Activated CD4-positive, CD25-positive, alpha-beta regulatory T cell treated with anti-CD3 and anti-CD28 coated beads, Interleukin-2, amount 50 U/mL, for 24 hours (primary cell): Measurements from ENCODE around the gene FRMD4B.
"Not testable (repeated sequence)": the region's sequence is repeated elsewhere in the genome, so short reads cannot be mapped to it uniquely, and the experiment has no call there.

ENCODE experiments used
- ATAC-seq, 2 donors: fragments of 150-1000 bp; cut with Tn5 transposase; one replicate each; pipeline ENCODE4 v1.10.0; 2021; ENCODE audit warnings: mild to moderate bottlenecking in 1 of 2, moderate library complexity in 1 of 2

FRMD4B gene

DNA sequence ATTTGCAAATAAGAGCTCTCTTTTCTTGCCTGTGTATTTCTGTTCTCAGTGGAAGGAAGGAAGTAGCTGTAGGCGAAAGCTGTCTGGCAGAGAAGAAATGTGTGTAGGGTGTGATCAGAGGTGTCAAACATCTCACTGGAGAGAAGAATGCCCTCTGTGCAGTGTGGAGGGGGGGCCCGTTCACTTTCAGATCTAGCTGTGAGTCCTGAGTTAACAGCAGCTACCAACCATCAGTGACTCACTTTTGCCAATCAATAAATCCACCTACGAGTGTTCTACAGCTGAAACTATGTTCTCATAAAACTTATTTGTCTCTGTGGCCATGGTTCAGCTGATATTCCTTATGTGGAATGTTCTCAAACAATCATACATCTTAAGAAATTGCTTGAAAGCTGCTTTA is 103.7 kb downstream of the FRMD4B start:
- ATAC-seq, result peak; percentile 94 to 96

DNA sequence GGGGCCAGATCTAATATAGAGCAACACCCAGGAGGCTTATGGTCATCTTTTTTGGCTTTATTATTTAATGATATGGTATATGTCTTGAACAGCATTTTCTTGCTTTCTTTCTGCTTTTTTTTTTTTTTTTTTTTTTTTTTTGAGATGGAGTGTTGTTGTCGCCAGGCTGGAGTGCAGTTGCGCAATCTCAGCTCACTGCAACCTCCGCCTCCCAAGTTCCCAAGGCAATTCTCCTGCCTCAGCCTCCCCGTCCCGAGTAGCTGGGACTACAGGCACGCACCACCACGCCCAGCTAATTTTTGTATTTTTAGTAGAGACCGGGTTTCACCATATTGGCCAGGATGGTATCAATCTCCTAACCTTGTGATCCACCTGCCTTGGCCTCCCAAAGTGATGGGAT is 108.5 kb downstream of the FRMD4B start:
- ATAC-seq, result not testable (repeated sequence)

DNA sequence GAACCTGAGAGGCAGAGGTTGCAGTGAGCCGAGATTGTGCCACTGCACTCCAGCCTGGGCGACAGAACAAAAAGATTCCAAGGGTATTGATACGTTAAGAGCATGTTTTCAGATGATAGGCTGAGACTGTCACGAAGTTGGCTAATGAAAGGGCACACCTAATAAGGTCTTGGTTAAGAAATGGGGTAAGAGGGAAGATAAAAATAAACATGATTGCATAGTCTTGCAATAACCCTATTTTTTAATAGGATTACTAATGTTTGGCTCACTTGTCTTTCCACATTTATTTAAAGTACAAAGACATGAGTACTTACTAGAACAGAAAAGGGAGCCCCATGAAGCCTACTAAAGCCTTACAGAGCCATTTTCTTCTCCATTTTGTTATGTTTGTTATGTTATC is 109.0 kb downstream of the FRMD4B start:
- no peak for ATAC-seq

DNA sequence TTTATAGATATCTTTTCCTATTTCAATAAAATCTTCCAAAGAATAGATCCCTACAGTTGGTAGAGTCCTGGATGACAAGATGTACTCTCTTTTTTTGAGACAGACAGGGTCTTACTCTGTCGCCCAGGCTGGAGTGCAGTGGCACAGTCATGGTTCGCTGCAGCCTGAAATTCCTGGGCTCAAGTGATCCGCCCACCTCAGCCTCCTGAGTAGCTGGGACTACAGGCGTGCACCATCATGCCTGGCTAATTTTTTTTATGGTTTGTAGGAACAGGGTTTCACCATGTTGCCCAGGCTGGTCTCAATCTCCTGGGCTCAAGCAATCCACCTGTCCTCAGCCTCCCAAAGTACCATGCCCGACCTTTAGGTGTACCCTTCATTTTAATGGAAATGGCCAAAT is 109.7 kb downstream of the FRMD4B start:
- ATAC-seq, result not testable (repeated sequence)

DNA sequence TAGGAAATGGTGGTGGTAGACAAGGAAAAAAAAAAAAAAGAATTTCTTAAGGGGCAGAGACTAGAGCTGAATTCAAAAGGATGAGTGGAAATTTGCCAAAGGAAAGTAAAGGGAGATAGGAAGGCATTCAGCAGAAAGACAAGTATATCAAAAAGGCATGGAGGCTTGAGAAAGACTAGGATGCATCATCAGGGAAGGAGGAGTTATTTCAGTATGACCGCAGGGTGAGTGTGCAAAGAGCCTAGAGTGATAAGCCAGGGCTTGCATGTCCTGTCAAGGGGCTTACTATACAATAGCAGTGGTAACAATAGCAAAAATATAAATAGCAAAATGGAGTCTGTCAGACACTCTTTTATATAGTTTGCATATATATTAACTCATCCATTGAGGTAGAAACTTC is 112.0 kb downstream of the FRMD4B start:
- ATAC-seq, result no peak

DNA sequence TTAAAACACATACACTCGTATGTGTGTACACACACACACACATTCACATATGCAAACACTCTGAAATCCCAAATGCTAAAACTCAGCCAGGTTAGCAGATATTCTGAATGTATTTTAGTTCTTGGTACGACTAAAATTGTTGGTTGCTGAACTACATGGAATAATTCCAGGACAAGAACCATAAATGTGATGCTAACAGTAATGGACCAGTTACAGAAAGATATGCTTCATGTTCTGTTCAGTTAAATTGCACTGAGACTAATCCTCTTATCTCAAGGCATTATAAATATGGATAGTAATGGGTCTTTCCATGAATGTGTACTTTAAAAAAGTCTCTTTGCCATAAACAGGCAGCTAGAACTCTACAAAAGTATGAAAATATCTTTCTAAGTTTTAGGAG is 113.3 kb downstream of the FRMD4B start:
- ATAC-seq, result no peak

DNA sequence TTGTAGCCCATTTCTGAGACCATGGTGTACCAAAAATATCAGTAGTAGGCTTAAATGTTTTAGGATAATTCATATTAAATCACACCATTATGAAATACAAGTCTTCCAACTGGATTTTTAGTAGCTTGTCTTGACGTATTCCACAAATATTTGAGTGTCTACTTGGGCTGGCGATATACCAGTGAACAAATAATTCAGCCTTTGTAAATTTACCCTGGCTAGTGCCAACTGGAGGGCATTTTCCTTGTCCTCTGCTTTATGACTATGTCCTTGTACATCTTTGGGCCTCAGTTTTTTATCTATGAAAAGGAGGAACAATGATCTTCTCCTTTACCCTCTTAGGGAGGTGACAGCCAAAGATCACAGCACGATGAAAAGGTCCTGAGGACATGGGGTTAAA is 114.8 kb downstream of the FRMD4B start:
- ATAC-seq, result no peak

DNA sequence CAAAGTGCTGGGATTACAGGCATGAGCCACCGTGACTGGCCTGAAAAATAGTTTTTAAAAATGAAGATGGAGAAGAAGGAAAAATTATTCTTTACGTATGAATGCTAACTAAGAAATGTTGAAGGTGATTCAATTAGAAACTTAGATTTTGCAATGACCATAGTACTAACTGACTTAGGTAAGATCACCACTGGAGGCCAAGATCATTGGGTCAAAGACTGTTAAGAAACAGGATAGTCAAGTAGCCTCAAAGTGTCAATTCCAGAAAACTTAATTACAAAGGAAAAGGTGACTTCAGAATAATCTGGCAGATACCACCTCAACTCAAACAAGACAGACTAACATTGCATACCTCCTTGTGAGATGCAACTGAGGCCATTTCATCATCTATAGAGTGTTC is 119.3 kb downstream of the FRMD4B start:
- no peak for ATAC-seq

DNA sequence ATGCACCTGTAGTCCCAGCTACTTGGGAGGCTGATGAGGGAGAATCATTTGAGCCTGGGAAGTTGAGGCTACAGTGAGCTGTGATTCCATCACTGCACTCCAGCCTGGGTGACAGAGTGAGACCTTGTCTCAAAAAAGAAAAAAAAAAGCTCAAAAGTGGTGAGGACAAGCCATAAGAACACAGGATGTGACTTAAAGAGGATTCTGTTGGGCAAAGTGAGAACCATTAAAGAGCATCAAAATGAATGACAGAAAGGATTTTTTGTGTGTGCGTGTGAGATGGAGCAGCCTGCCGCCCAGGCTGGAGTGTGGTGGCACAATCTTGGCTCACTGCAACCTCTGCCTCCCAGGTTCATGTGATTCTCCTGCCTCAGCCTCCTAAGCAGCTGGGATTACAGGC is 119.8 kb downstream of the FRMD4B start:
- not testable (repeated sequence) for ATAC-seq

DNA sequence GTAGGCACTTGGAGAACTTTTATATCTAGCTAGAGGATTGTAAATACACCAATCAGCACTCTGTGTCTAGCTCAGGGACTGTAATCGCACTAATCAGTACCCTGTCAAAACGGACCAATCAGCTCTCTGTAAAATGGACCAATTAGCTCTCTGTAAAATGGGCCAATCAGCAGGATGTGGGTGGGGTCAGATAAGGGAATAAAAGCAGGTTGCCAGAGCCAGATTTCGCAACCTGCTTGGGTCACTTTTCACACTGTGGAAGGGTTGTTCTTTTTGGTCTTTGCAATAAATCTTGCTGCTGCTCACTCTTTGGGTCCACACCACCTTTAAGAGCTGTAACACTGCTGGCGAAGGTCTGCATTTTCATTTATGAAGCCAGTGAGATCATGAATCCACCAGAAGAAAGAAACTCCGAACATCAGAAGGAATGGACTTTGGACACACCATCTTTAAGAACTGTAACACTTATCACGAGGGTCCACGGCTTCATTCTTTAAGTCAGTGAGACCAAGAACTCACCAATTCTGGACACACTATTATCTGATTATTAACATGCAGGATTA is 125.0 kb downstream of the FRMD4B start:
- not testable (repeated sequence) for ATAC-seq

DNA sequence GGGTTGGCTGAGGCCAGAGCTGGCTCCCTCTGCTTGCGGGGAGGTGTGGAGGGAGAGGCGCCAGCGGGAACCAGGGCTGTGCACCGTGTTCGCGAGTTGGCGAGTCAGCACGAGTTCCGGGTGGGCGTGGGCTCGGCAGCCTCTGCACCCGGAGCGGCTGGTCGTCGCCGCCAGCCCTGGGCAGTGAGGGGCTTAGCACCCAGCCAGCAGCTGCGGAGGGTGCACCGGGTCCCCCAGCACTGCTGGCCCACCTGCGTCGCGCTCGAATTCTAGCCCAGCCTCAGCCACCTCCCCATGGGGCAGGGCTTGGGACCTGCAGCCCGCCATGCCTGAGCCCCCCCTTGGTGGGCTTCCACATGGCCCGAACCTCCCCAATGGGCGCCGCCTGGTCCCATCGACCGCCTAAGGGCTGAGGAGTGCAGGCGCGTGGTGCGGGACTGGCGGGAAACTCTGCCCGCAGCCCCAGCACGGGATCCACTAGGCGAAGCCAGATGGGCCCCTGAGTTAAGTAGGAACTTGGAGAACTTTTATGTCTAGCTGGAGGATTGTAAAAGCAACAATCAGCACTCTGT is 125.6 kb downstream of the FRMD4B start:
- ATAC-seq, result no peak

DNA sequence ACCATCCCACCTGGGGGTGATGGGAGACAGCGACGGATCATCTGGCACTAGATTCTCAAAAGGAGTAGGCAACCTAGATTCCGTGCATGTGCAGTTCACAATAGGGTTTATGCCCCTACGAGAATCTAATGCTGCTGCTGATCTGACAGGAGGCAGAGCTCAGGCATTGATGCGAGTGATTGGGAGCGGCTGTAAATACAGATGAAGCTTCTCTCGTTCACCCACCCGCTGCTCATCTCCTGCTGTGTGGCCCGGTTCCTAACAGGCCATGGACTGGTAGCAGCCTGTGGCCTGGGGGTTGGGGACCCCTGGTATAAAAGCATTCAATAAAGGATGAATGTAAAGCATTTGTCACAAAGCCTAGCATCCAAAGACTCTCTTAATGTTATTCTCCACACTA is 126.8 kb downstream of the FRMD4B start:
- no peak for ATAC-seq

DNA sequence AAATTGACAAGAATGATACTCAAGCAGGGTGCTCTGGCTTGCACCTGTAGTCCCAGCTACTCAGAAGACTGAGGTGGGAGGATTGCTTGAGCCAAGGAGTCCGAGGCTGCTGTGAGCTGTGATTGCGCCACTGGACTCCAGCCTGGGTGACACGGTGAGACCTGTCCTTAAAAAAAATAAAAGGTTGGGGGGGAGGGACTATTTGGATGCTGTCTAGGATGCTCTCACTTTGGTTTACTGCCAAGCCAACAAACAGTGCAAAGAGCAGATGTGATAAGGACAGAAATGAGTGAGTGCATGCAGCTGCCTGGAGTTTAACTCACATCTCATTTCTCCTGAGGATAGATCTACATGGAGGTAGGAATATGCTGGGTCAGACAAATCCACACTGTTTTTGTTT is 130.0 kb downstream of the FRMD4B start:
- ATAC-seq, result no peak

DNA sequence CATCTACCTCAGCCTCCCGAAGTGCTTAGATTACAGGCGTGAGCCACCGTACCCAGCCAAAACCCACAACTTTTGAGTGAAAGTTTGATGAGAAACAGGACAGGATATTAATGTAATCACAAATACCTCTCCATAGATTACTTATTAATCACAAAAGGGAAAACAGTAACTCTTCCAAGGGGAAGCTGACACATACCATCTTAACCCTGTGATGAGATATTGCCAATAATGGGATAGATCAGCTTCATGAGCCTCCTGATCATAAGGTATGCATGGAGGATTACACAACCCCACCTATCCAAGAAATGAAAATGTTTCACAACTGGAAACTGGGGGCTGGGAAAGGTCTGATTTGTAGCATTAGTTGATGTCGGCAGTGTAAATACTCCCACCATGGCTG is 131.5 kb downstream of the FRMD4B start:
- no peak for ATAC-seq

DNA sequence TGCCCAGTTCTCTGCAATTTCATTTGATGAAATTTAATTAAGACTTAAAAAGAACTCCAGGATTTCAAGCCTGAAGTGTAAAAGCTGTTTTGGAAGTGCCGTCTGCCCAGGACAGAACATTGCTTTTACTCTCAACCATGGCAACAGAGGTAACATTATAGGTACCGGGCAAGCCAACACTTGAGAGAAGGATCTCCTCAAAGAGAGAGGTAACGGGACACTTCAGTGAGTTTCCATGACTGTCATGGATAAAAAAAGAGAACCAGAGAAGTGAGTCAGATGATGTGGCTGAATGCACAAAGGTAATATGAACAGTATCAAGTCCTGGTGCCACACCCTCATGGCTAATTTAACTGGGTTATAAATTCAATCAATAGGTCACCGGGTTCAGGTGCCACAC is 133.3 kb downstream of the FRMD4B start:
- no peak for ATAC-seq

DNA sequence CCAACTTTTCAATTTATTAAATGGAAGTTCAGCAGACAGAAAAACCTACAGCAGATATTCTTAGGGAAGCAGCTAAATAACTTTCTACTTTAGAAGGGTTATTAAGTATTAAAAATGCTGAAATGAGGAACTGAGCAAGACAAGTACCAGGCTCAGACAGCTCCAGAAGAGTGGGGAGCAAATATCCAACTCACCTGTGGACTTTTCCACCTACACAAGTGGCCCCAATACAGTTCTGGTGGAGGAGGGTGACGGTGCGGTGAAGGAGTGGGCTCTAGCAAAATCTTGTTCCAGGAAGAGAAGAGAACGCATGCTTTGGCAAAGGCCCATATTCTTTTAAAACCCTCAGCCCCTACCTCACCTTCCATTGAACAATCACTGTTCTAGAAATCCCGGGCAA is 133.7 kb downstream of the FRMD4B start:
- ATAC-seq, result no peak

DNA sequence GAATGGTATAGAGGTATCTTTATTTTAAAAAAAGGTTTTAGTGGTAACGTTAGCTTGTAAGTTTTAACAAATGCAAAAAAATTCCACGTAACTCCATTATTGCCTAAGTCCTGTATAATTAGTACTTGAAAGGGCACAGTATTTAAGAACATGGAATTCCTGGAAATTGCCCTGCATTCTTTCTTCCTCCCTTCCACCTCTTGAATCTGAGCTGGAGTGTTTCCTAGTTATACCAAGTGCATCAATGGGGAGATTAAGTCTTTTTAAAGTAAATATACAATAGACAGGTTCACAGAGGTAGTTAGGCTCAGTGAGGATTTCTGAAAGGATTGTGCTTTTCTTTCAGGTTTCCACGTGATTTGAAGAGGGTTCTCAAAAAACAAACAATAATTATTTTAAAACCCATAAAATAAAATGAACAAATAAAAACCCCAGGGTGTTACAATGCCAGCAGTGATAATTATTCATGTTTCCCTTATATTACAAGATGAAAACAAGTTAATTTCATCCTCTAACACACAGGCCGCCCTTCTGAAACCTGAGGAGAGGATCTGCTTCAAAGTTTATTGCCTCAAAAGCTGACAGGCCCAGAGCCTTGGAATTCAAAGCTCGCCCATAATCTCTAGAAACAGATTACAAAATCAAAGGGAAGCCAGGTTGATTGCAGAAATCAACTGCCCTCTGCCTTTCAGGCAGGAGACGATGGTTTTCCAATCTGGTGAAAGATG is 134.6 kb downstream of the FRMD4B start:
- no peak for ATAC-seq

DNA sequence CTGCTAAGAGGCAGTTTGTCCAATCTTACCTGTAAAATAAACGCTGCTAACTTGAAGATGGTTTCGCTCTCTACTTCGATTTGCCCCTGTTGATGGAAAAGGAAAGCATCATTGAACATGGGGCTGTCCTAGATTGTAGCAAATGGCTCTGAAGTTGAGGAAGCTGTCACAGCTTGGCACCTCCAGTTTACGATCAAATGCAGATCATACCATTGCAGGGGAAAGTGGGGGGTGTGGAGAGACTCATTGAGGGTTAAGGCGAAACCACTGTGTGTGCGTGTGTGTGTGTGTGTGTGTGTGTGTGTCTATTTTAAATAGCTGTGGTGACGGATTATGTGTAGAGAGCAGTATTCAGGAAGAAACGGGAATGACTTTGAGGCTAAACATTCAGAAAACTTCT is 135.9 kb downstream of the FRMD4B start:
- peak; percentile 83 to 96 for ATAC-seq

DNA sequence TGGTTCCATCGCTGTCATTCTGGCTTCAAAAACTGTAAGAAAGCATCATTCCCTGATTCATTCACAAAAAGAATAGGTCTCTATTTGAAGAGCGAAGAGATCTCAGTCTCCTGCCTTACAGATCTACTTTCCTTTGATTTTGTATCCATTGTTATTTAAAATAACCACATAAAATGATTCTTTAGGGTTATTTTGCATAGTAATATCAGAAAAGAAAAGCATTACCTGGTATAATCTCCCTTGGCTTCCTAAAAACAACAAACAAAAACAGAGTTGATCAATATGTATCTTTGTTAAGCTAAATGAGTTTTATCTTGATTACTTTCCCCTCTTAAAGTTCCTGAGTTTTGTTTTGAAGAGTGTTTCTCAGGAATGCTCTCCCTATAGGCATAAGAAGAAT is 136.9 kb downstream of the FRMD4B start:
- no peak for ATAC-seq

DNA sequence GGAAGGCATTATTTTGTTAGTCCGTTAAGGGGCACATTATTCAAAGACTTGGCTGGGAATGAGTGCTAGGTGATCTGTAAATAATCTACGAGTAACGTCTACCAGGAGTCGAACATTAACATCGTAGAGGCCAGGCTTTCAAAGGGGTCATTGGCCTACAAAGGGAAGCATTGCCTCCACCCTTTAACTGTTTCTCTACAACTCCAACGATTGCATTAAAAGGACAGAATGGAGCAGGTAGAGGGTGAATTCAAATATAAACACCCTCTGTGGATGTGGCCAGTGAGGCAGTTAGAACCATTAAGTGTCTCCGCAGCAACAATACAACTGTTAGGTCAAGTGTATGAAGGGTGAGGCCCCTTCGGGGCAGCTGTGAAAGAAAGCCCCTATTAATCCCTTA is 137.5 kb downstream of the FRMD4B start:
- ATAC-seq, result no peak

DNA sequence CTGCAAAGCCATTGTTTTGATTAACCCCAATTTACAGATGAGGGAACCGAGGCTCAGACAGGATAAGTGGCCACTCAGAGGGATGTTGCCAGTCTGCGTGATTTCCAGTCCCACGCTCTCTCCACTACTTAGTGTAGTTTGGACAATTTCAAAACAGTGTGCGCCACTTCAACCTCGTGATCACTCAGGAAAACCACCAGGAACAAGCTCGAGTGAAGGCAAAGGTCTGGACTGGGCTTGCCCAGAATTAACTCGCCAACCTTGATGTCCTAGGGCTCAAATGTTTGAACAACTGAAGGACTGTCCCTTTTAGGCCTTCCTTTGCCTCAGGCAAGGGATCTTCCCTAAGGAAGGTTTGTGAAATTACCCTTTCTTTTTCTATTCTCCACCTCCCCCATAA is 139.3 kb downstream of the FRMD4B start:
- no peak for ATAC-seq

DNA sequence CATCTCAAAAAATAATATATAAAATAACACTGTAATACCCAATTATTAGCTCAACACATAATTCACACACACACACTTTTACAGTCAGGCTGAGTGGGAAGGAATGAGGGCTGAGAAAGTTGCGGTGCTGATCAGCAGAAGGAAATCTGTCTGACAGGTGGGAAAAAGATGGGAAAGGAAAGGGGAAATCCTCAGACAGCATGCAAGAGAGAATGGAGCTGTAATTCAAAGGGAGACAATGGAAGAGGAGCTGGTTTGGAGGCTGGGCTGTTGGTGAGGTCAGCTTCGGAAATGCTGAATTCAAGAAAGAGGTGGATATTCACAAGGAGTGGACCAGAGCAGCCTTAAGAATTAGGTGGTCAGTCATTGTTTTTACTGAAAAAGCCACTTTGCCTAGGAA is 141.8 kb downstream of the FRMD4B start:
- no peak for ATAC-seq

DNA sequence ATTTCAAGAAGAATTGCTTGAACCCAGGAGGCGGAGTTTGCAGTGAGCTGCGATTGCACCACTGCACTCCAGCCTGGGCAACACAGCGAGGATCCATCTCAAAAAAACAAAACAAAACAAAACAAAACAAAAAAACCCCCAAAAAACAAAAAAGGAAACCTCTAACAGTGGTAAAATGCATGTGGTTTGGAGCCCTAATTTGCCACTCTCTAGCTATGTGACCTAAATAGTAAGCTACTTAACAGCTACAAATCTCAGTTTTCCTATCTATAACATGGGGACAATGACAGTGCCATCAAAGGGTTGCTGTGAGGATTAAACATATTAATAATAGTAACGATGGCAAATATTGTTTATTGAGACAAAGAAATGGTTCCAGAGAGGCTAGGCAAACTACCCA is 144.1 kb downstream of the FRMD4B start:
- no peak for ATAC-seq
